Measurements from ENCODE around the gene PLCE1. TPM values are rescaled to one million over a fixed set of nuclear protein-coding genes. Genes with fewer than 3 reads are reported as not detected.

PLCE1 gene
- total and polyA plus RNA-seq, 10 of the 15 experiments (the other 5 are each of a cell fraction or from before 2014, with no cell fraction given) = under 0.01 to 1.2 (median 0.03) TPM

GRCh38 chr10:93963434-93963833 lies 30.3 kb upstream of the PLCE1 start:
- Histone ChIP-seq H3K79me2 (ENCODE audit: control insufficient read depth, insufficient read depth, low read length) (no peaks in the 10 kb centered on the region), H3K4me3 (no peak overlapping the region), H3K9ac (ENCODE audit: control insufficient read depth, insufficient read depth, low read length) (no peak overlapping the region), H3K36me3 (ENCODE audit: control insufficient read depth in 2 of 2, insufficient read depth in 2 of 2, low read length in 1 of 2) (no peaks in the 10 kb centered on the region), H4K20me1 (ENCODE audit: control insufficient read depth, insufficient read depth) (no peaks in the 10 kb centered on the region), H3K27ac (ENCODE audit: control insufficient read depth, insufficient read depth) (no peak overlapping the region), H2AFZ (ENCODE audit: control insufficient read depth, low read depth, low read length) (no peak overlapping the region), H3K4me1 (ENCODE audit: control insufficient read depth, insufficient read depth, low read length) (no peaks in the 10 kb centered on the region), H3K27me3 (replicated peaks in 1 of 2; ENCODE audit: control insufficient read depth in 2 of 2, insufficient read depth in 2 of 2, low read length in 1 of 2) (no peaks in the 10 kb centered on the region), H3K4me2 (ENCODE audit: control insufficient read depth, insufficient read depth) (no peak overlapping the region), H3K9me3 (replicated peaks; ENCODE audit: control insufficient read depth, insufficient read depth, low read length) (no peaks in the 10 kb centered on the region)
- ChIA-PET POLR2A (no interaction called here), CTCF (no interaction called here), RAD21 (ENCODE audit: unreplicated experiment) (no interaction called here), SMC1A (ENCODE audit: uncharacterized antibody, unreplicated experiment) (no interaction called here)
- DNase-seq (ENCODE audit: low read depth, low spot score) (no peak), ATAC-seq (no peak), FAIRE-seq (no peak)
- TF ChIP-seq SIX5 (IDR thresholded peaks at IDR 0.05; ENCODE audit: low read depth, low read length, severe bottlenecking) (no peak), ATF7 (IDR thresholded peaks at IDR 0.05; ENCODE audit: low read depth) (no peak), POLR2AphosphoS2 (IDR thresholded peaks at IDR 0.05; ENCODE audit: low read depth, low read length) (no peak), PML (IDR thresholded peaks at IDR 0.05; ENCODE audit: low read length) (no peak), CBX3 (IDR thresholded peaks at IDR 0.05; ENCODE audit: borderline replicate concordance, low read depth) (no peak), RUNX3 (IDR thresholded peaks at IDR 0.05; ENCODE audit: low read length) (no peak), WRNIP1 (IDR thresholded peaks at IDR 0.05; ENCODE audit: borderline replicate concordance, low read depth, low read length) (no peak), ELK1 (IDR thresholded peaks at IDR 0.05; ENCODE audit: low read depth, low read length) (no peak), TCF7 (IDR thresholded peaks at IDR 0.05; ENCODE audit: borderline replicate concordance) (no peak), MXI1 (IDR thresholded peaks at IDR 0.05; ENCODE audit: low read depth, low read length) (no peak), ZBED1 (IDR thresholded peaks at IDR 0.05; ENCODE audit: borderline replicate concordance) (no peak), CHD2 (IDR thresholded peaks at IDR 0.05; ENCODE audit: borderline replicate concordance, low read depth, low read length) (no peak), BCL3 (IDR thresholded peaks at IDR 0.05; ENCODE audit: borderline replicate concordance, insufficient read depth, low read depth, low read length, poor library complexity, severe bottlenecking) (no peak)
- 70% methylated on average over 5 of the region's 5 CpGs for WGBS (ENCODE audit: insufficient coverage, insufficient replicate concordance, low lambda C conversion rate, missing lambda C conversion rate)
- intact Hi-C loops (cut with micrococcal nuclease; ENCODE audit: unreplicated experiment) = no loop called here
- no TSS peak for BruUV-seq (replicated peaks)
- in situ Hi-C loops (cut with MboI) = no loop called here

All from GM12878 (cell line).